ENCODE measurements around the gene TP53TG5. TPM values are rescaled to one million over a fixed set of nuclear protein-coding genes. Genes with fewer than 3 reads are reported as not detected.

Gene TP53TG5
- total RNA-seq, 1 donor from 2014 or later, result not detected

DNA sequence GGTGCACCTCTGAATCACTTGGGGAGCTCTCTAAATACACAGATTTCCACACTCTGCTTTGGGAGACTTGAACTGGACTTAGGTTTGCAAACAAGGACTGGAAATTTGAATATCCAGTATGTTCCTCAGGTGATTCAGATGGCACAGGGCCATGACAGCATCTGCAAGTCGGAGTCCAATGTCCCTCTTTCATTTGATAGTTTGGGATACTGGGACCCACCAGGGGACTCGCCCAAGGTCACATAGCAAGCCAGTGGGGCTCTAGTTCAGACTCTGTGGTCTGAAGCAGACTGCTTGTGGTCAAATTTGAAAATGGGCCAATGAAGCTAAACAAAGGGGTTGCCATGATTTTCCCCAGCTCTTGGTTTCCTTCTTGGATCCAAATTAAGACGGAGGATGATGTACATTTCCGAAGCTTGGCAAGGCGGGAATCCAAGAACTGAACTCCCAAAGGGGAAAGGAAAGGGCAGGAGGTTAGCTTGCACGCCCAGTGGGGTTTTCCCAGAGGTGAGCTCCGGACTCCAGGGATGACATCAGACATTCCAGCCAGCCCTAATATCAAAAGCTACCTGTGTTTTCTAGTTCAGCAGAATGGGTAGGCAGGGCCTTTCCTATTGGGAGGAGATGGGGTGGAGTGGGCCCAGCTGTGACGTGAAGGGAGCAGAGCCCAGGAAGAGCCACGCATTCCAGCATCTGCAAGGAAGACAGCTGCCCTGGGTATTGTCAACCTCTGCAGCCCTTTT, 18.5 kb downstream of the TP53TG5 start:
- Histone ChIP-seq H3K36me3 (ENCODE audit: insufficient read depth, low read length) (no peaks in the 10 kb centered on the region), H3K79me2 (ENCODE audit: insufficient read depth, low read length) (peaks cover 11% of the 10 kb centered on the region), H3K4me2 (ENCODE audit: low read length) (peak overlapping the region; percentile 69), H3K27ac (ENCODE audit: low read depth, low read length) (peak overlapping the region; percentile 59), H3K4me3 (ENCODE audit: insufficient read depth, low read depth, low read length) (no peak overlapping the region), H4K20me1 (ENCODE audit: insufficient read depth, low read length) (peaks cover 8% of the 10 kb centered on the region), H3K27me3 (ENCODE audit: insufficient read depth, low read length) (no peaks in the 10 kb centered on the region), H3K9me3 (ENCODE audit: insufficient read depth, low read depth, low read length) (no peaks in the 10 kb centered on the region), H2AFZ (ENCODE audit: low read depth, low read length) (peak overlapping the region; percentile 19), H3K4me1 (ENCODE audit: insufficient read depth, low read length) (peaks cover 60% of the 10 kb centered on the region), H3K9ac (ENCODE audit: low read length) (peak overlapping the region; percentile 30)
- peaks cover 42% of the 10 kb centered on the region for H3K4me1 Mint-ChIP-seq (ENCODE audit: low read depth, unreplicated experiment)
- FAIRE-seq, result no peak
- no peaks in the 10 kb centered on the region for H3K36me3 Mint-ChIP-seq (ENCODE audit: low read depth, unreplicated experiment)
- peak; percentile 79 for DNase-seq (ENCODE audit: low read depth)
- TF ChIP-seq EZH2 (IDR thresholded peaks at IDR 0.05; ENCODE audit: insufficient read depth, low read length), result no peak
- TF ChIP-seq, protein P1, sequence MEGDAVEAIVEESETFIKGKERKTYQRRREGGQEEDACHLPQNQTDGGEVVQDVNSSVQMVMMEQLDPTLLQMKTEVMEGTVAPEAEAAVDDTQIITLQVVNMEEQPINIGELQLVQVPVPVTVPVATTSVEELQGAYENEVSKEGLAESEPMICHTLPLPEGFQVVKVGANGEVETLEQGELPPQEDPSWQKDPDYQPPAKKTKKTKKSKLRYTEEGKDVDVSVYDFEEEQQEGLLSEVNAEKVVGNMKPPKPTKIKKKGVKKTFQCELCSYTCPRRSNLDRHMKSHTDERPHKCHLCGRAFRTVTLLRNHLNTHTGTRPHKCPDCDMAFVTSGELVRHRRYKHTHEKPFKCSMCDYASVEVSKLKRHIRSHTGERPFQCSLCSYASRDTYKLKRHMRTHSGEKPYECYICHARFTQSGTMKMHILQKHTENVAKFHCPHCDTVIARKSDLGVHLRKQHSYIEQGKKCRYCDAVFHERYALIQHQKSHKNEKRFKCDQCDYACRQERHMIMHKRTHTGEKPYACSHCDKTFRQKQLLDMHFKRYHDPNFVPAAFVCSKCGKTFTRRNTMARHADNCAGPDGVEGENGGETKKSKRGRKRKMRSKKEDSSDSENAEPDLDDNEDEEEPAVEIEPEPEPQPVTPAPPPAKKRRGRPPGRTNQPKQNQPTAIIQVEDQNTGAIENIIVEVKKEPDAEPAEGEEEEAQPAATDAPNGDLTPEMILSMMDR (IDR thresholded peaks at IDR 0.05; ENCODE audit: insufficient read depth, low read depth, low read length), result no peak
- no peak overlapping the region for H3K27ac Mint-ChIP-seq (ENCODE audit: unreplicated experiment)
- no peaks in the 10 kb centered on the region for H3K9me3 Mint-ChIP-seq (ENCODE audit: unreplicated experiment)
- H3K4me3 Mint-ChIP-seq (ENCODE audit: unreplicated experiment), result no peak overlapping the region
- H3K27me3 Mint-ChIP-seq (ENCODE audit: low read depth, unreplicated experiment), result no peaks in the 10 kb centered on the region

DNA sequence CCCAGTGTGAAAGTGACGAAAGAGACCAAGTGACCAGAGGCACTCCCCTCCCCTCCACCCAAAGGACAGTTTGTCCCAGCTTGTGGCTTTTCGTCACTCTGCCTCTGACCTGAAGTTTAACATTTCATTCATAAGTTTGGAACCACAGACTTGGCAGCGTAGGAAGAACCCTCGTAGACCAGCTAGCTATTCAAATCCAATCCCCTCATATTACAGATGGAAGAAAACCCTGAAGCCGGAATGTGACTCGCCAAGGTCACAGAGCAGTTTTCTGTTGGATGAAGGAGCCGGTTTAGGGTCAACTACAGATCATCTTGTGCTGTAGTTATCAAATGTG, 19.1 kb downstream of the TP53TG5 start:
- H3K27ac Mint-ChIP-seq (ENCODE audit: unreplicated experiment), result no peak overlapping the region
- H3K36me3 ChIP-seq (ENCODE audit: insufficient read depth, low read length), result no peaks in the 10 kb centered on the region
- H3K4me1 Mint-ChIP-seq (ENCODE audit: low read depth, unreplicated experiment), result peaks cover 48% of the 10 kb centered on the region
- peak overlapping the region; percentile 4 for H3K4me3 ChIP-seq (ENCODE audit: insufficient read depth, low read depth, low read length)
- peak overlapping the region; percentile 30 for H3K9ac ChIP-seq (ENCODE audit: low read length)
- peak overlapping the region; percentile 59 for H3K27ac ChIP-seq (ENCODE audit: low read depth, low read length)
- no peaks in the 10 kb centered on the region for H3K9me3 Mint-ChIP-seq (ENCODE audit: unreplicated experiment)
- FAIRE-seq (no peak), DNase-seq (ENCODE audit: low read depth) (peak; percentile 79)
- no peaks in the 10 kb centered on the region for H3K36me3 Mint-ChIP-seq (ENCODE audit: low read depth, unreplicated experiment)
- no peak overlapping the region for H2AFZ ChIP-seq (ENCODE audit: low read depth, low read length)
- no peaks in the 10 kb centered on the region for H3K27me3 ChIP-seq (ENCODE audit: insufficient read depth, low read length)
- TF ChIP-seq EZH2 (IDR thresholded peaks at IDR 0.05; ENCODE audit: insufficient read depth, low read length), result no peak
- TF ChIP-seq, protein P1 (IDR thresholded peaks at IDR 0.05; ENCODE audit: insufficient read depth, low read depth, low read length), result no peak
- H3K27me3 Mint-ChIP-seq (ENCODE audit: low read depth, unreplicated experiment), result no peaks in the 10 kb centered on the region
- H4K20me1 ChIP-seq (ENCODE audit: insufficient read depth, low read length), result peaks cover 6% of the 10 kb centered on the region
- peaks cover 64% of the 10 kb centered on the region for H3K4me1 ChIP-seq (ENCODE audit: insufficient read depth, low read length)
- H3K4me2 ChIP-seq (ENCODE audit: low read length), result peak overlapping the region; percentile 69
- peaks cover 9% of the 10 kb centered on the region for H3K79me2 ChIP-seq (ENCODE audit: insufficient read depth, low read length)
- H3K4me3 Mint-ChIP-seq (ENCODE audit: unreplicated experiment), result no peak overlapping the region
- H3K9me3 ChIP-seq (ENCODE audit: insufficient read depth, low read depth, low read length), result no peaks in the 10 kb centered on the region
